Measurements from ENCODE around the gene RAB31.
"Not testable (repeated sequence)": the region's sequence is repeated elsewhere in the genome, so short reads cannot be mapped to it uniquely, and the experiment has no call there.

RAB31 gene

DNA sequence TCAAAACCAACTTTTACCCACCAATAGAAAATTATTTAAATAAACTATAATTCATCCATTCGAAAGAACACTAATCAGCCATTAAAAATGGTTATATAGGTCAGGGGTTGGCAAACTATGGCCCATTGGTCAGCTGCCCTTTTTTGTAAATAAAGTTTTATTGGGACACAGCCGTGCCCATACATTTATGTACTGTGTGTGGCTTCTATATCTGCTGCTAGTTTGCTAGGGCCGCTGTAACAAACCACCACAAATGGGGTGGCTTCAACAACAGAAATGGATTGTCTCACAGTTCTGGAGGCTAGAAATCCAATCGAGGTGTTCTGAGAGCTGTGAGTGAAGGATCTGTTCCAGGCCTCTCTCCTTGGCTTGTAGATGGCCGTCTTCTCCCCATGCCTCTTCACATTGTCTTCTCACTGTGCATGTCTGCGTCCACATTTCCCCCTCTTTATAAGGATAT is 170.7 kb downstream of the RAB31 start:
- Histone ChIP-seq H3K36me3 (ENCODE audit: control insufficient read depth, insufficient read depth, low read length) (no peaks in the 10 kb centered on the region), H3K4me3 (ENCODE audit: low read depth, low read length) (no peak overlapping the region), H3K9me3 (ENCODE audit: control insufficient read depth, insufficient read depth, low read depth, low read length) (no peaks in the 10 kb centered on the region), H3K9ac (ENCODE audit: low read length) (no peak overlapping the region), H3K27ac (ENCODE audit: low read depth, low read length) (no peak overlapping the region), H3K4me1 (ENCODE audit: control insufficient read depth, insufficient read depth, low read length) (no peaks in the 10 kb centered on the region; the same call in 1 of the 2 replicates), H3K27me3 (ENCODE audit: control insufficient read depth, insufficient read depth, low read length) (no peaks in the 10 kb centered on the region)

DNA sequence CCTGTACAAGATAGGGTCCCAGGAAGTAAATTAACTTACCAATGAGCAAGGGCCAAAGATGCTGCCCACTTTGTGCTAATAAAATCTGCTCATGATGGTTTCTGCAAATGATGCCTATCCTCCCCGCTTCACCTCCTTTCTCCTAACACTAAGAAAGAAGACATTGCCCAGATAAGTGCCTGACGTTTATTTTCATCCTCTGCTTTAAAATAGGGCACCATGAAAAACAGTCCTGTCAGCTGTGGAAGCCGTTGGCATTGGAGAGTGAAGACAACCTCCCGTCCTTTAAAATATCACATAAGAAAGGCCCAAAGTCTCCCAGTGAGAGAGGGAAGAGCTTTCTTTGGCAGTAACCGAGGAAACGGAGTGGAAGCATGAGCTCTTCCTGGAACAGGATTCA is 176.0 kb downstream of the RAB31 start:
- Histone ChIP-seq H3K9me3 (ENCODE audit: control insufficient read depth, insufficient read depth, low read depth, low read length) (no peaks in the 10 kb centered on the region), H3K4me1 (ENCODE audit: control insufficient read depth, insufficient read depth, low read length) (no peaks in the 10 kb centered on the region), H3K4me3 (ENCODE audit: low read depth, low read length) (no peak overlapping the region), H3K27me3 (ENCODE audit: control insufficient read depth, insufficient read depth, low read length) (no peaks in the 10 kb centered on the region), H3K9ac (ENCODE audit: low read length) (no peak overlapping the region), H3K27ac (ENCODE audit: low read depth, low read length) (no peak overlapping the region), H3K36me3 (ENCODE audit: control insufficient read depth, insufficient read depth, low read length) (no peaks in the 10 kb centered on the region)

DNA sequence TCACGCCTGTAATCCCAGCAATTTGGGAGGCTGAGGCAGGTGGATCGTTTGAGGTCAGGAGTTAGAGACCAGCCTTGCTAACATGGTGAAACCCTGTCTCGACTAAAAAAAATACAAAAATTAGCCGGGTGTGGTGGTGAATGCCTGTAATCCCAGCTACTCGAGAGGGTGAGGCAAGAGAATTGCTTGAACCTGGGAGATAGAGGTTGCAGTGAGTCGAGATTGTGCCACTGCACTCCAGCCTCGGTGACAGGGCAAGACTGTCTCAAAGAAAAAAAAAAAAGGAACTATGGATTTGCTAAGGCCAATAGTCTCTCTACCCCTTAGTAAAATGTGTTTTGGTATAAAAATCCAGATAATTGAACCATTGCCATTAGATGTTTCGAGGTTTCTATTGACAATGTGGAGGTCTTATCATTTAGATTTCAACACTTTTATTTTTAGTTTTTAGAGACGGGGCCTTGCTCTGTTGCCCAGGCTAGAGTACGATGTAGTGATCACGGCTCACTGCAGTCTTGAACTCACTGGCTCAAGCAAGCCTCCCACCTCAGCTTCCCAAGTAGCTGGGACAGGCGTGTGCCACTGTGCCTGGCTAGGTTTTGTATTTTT is 176.5 kb downstream of the RAB31 start:
- Histone ChIP-seq H3K27me3 (ENCODE audit: control insufficient read depth, insufficient read depth, low read length) (no peaks in the 10 kb centered on the region), H3K36me3 (ENCODE audit: control insufficient read depth, insufficient read depth, low read length) (no peaks in the 10 kb centered on the region), H3K9me3 (ENCODE audit: control insufficient read depth, insufficient read depth, low read depth, low read length) (no peaks in the 10 kb centered on the region), H3K27ac (ENCODE audit: low read depth, low read length) (no peak overlapping the region), H3K4me3 (ENCODE audit: low read depth, low read length) (no peak overlapping the region), H3K9ac (ENCODE audit: low read length) (no peak overlapping the region), H3K4me1 (ENCODE audit: control insufficient read depth, insufficient read depth, low read length) (no peaks in the 10 kb centered on the region)

DNA sequence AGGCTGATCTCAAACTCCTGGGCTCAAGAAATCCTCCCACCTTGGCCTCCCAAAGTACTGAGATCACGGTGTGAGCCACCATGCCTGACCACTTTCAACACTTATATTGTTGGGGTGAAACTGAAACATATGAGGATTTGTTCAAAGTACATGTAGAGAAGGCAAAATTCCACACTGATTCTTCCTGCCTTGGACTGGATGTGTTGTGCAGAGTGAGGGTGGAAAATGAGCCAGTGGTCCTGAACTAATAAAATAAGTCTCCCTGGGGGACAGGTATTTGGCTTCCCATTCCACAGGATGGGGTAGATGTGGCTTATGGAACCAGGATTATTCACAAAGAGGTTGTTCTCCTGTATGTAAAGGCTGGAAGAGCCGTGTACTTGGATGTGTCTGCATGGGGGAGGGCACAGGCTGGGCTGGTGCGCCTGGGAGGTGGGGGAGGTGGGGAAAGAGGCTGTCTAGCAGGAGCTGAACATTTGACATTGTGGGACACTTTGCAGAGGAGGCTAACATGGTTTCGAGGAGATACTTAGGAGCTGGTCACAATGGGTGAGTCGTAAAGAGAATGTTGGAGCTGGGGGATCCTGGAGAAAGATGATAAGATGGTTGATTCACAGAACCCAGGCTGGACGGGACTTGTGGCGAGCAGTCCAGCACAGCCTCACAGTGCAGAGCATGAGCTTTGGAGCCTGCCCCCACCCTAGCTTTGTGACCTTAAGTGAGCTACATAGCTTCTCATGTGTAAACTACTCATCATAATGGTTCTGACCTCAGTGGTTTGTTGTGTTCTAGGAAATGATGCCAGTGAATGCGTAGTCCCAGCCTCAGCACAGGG is 177.3 kb downstream of the RAB31 start, which contains the start of gene TXNDC2:
Gene TXNDC2 (plus strand): TSS at position 804 of the 835 bp plus-strand sequence. CDS start 708 bp downstream, outside the sequence.
- H3K36me3 ChIP-seq (ENCODE audit: control insufficient read depth, insufficient read depth, low read length): no peaks in the 10 kb centered on the region
- no peaks in the 10 kb centered on the region for H3K4me1 ChIP-seq (ENCODE audit: control insufficient read depth, insufficient read depth, low read length)
- H3K9ac ChIP-seq (ENCODE audit: low read length): no peak within 1 kb of the TSS
- H3K27ac ChIP-seq (ENCODE audit: low read depth, low read length): no peak within 1 kb of the TSS
- no peaks in the 10 kb centered on the region for H3K9me3 ChIP-seq (ENCODE audit: control insufficient read depth, insufficient read depth, low read depth, low read length)
- no peaks in the 10 kb centered on the region for H3K27me3 ChIP-seq (ENCODE audit: control insufficient read depth, insufficient read depth, low read length)
- H3K4me3 ChIP-seq (ENCODE audit: low read depth, low read length): no peak within 1 kb of the TSS

GRCh38 chr18:9886005-9886348 is 177.9 kb downstream of the RAB31 start:
- no peak overlapping the region for H3K4me3 ChIP-seq (ENCODE audit: low read depth, low read length)
- H3K9me3 ChIP-seq (ENCODE audit: control insufficient read depth, insufficient read depth, low read depth, low read length): no peaks in the 10 kb centered on the region
- no peak overlapping the region for H3K9ac ChIP-seq (ENCODE audit: low read length)
- no peaks in the 10 kb centered on the region for H3K4me1 ChIP-seq (ENCODE audit: control insufficient read depth, insufficient read depth, low read length)
- H3K36me3 ChIP-seq (ENCODE audit: control insufficient read depth, insufficient read depth, low read length): no peaks in the 10 kb centered on the region
- no peaks in the 10 kb centered on the region for H3K27me3 ChIP-seq (ENCODE audit: control insufficient read depth, insufficient read depth, low read length)
- no peak overlapping the region for H3K27ac ChIP-seq (ENCODE audit: low read depth, low read length)

DNA sequence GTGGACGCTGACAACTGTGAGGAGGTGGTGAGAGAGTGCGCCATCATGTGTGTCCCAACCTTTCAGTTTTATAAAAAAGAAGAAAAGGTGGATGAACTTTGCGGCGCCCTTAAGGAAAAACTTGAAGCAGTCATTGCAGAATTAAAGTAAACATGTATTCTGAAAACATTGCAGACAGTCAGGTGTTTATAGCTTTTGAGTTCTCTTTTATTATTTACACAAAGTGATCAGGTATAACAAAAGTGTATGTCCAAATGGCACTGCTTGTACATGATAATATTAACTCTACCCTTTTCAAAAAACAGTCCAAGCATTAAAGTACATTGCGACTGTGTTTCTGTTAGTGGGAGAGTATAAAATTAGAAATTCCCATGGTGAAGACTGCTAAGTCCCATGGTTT is 179.9 kb downstream of the RAB31 start:
- H3K4me1 ChIP-seq (ENCODE audit: control insufficient read depth, insufficient read depth, low read length): no peaks in the 10 kb centered on the region
- no peaks in the 10 kb centered on the region for H3K27me3 ChIP-seq (ENCODE audit: control insufficient read depth, insufficient read depth, low read length)
- no peak overlapping the region for H3K9ac ChIP-seq (ENCODE audit: low read length)
- H3K9me3 ChIP-seq (ENCODE audit: control insufficient read depth, insufficient read depth, low read depth, low read length): no peaks in the 10 kb centered on the region
- H3K36me3 ChIP-seq (ENCODE audit: control insufficient read depth, insufficient read depth, low read length): no peaks in the 10 kb centered on the region
- H3K4me3 ChIP-seq (ENCODE audit: low read depth, low read length): no peak overlapping the region
- no peak overlapping the region for H3K27ac ChIP-seq (ENCODE audit: low read depth, low read length)

DNA sequence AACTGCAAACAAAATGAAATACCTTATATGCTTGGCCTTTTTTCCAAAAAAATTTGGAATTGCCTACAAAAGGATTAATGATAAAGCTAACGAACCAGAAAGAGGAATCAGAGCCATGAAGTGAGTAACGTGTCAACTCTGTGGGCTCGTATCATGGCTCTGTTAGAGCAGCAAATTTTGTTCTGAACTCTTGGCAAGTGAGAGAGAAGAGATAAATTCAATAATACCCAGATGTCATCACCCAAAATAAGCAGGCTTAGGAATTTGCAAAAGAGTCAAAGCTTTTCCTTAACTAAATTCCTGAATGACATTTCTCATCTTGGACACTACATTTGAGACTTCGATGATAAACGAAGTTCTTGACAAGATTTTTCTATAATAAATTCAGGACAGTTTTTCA is 182.1 kb downstream of the RAB31 start:
- Histone ChIP-seq H3K36me3 (ENCODE audit: control insufficient read depth, insufficient read depth, low read length) (no peaks in the 10 kb centered on the region), H3K4me3 (ENCODE audit: low read depth, low read length) (no peak overlapping the region), H3K9me3 (ENCODE audit: control insufficient read depth, insufficient read depth, low read depth, low read length) (no peaks in the 10 kb centered on the region), H3K27me3 (ENCODE audit: control insufficient read depth, insufficient read depth, low read length) (no peaks in the 10 kb centered on the region), H3K9ac (ENCODE audit: low read length) (no peak overlapping the region), H3K4me1 (ENCODE audit: control insufficient read depth, insufficient read depth, low read length) (no peaks in the 10 kb centered on the region), H3K27ac (ENCODE audit: low read depth, low read length) (no peak overlapping the region)

GRCh38 chr18:9890957-9891356 is 182.9 kb downstream of the RAB31 start:
- Histone ChIP-seq H3K36me3 (ENCODE audit: control insufficient read depth, insufficient read depth, low read length) (no peaks in the 10 kb centered on the region), H3K9me3 (ENCODE audit: control insufficient read depth, insufficient read depth, low read depth, low read length) (no peaks in the 10 kb centered on the region), H3K9ac (ENCODE audit: low read length) (no peak overlapping the region), H3K4me3 (ENCODE audit: low read depth, low read length) (no peak overlapping the region), H3K27ac (ENCODE audit: low read depth, low read length) (no peak overlapping the region), H3K27me3 (ENCODE audit: control insufficient read depth, insufficient read depth, low read length) (no peaks in the 10 kb centered on the region), H3K4me1 (ENCODE audit: control insufficient read depth, insufficient read depth, low read length) (no peaks in the 10 kb centered on the region)

DNA sequence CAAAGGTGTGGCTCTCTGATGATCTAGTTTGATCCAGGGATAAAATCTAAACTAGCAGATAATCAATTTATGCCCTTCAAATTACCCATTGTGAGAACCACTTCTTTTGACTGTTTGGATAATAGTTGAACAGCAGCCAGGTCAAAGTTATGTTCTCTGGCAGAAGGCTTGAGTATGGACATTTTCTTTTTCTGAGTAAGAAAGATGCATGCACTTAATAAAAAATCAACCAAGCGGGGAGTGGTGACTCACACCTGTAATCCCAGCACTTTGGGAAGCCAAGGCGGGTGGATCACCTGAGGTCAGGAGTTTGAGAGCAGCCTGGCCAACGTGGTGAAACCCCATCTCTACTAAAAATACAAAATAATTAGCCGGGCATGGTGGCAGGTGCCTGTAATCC is 183.4 kb downstream of the RAB31 start:
- not testable (repeated sequence) for H3K27ac ChIP-seq (ENCODE audit: low read depth, low read length); H3K4me1 ChIP-seq (ENCODE audit: control insufficient read depth, insufficient read depth, low read length); H3K27me3 ChIP-seq (ENCODE audit: control insufficient read depth, insufficient read depth, low read length); H3K9me3 ChIP-seq (ENCODE audit: control insufficient read depth, insufficient read depth, low read depth, low read length); H3K9ac ChIP-seq (ENCODE audit: low read length); H3K4me3 ChIP-seq (ENCODE audit: low read depth, low read length); H3K36me3 ChIP-seq (ENCODE audit: control insufficient read depth, insufficient read depth, low read length)

GRCh38 chr18:9894454-9895068 is 186.5 kb downstream of the RAB31 start:
- Histone ChIP-seq H3K9ac (ENCODE audit: low read length) (no peak overlapping the region), H3K27ac (ENCODE audit: low read depth, low read length) (no peak overlapping the region), H3K27me3 (ENCODE audit: control insufficient read depth, insufficient read depth, low read length) (no peaks in the 10 kb centered on the region), H3K36me3 (ENCODE audit: control insufficient read depth, insufficient read depth, low read length) (no peaks in the 10 kb centered on the region), H3K4me1 (ENCODE audit: control insufficient read depth, insufficient read depth, low read length) (peaks cover 6% of the 10 kb centered on the region), H3K9me3 (ENCODE audit: control insufficient read depth, insufficient read depth, low read depth, low read length) (no peaks in the 10 kb centered on the region), H3K4me3 (ENCODE audit: low read depth, low read length) (no peak overlapping the region)

GRCh38 chr18:9897129-9897528 is 189.0 kb downstream of the RAB31 start:
- H3K9me3 ChIP-seq (ENCODE audit: control insufficient read depth, insufficient read depth, low read depth, low read length): no peaks in the 10 kb centered on the region
- no peak overlapping the region for H3K27ac ChIP-seq (ENCODE audit: low read depth, low read length)
- H3K9ac ChIP-seq (ENCODE audit: low read length): no peak overlapping the region
- peaks cover 15% of the 10 kb centered on the region for H3K4me1 ChIP-seq (ENCODE audit: control insufficient read depth, insufficient read depth, low read length)
- no peak overlapping the region for H3K4me3 ChIP-seq (ENCODE audit: low read depth, low read length)
- H3K36me3 ChIP-seq (ENCODE audit: control insufficient read depth, insufficient read depth, low read length): no peaks in the 10 kb centered on the region
- no peaks in the 10 kb centered on the region for H3K27me3 ChIP-seq (ENCODE audit: control insufficient read depth, insufficient read depth, low read length)
